Measurements from ENCODE around the gene NOTO.
"Not testable (repeated sequence)": the region's sequence is repeated elsewhere in the genome, so short reads cannot be mapped to it uniquely, and the experiment has no call there.

DNA sequence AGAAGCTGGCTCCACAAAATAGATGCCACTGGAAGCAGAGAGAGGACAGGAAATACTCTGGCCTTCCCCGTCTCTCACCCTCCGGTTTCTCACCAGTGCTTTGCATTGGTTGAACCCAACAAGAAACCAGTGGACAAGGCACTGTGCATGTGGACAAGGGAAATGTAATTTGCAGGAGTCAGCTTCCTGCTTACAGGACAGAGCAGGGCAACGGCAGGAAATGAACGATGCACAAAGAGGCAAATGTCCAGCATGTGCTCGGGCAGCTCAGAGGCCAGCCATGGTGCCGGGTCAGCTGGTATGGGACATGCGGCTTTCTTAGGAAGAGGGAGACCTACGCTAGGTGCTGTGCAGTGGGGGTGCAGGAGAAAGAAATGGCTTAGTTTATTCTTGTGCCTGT lies 35.6 kb upstream of the NOTO start:
- TF ChIP-seq, protein P1, sequence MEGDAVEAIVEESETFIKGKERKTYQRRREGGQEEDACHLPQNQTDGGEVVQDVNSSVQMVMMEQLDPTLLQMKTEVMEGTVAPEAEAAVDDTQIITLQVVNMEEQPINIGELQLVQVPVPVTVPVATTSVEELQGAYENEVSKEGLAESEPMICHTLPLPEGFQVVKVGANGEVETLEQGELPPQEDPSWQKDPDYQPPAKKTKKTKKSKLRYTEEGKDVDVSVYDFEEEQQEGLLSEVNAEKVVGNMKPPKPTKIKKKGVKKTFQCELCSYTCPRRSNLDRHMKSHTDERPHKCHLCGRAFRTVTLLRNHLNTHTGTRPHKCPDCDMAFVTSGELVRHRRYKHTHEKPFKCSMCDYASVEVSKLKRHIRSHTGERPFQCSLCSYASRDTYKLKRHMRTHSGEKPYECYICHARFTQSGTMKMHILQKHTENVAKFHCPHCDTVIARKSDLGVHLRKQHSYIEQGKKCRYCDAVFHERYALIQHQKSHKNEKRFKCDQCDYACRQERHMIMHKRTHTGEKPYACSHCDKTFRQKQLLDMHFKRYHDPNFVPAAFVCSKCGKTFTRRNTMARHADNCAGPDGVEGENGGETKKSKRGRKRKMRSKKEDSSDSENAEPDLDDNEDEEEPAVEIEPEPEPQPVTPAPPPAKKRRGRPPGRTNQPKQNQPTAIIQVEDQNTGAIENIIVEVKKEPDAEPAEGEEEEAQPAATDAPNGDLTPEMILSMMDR (conservative IDR thresholded peaks at IDR 0.05; ENCODE audit: low read depth, low read length): not testable (repeated sequence)
- not testable (repeated sequence) for TF ChIP-seq EZH2 (IDR thresholded peaks at IDR 0.05; ENCODE audit: borderline replicate concordance, low read depth, low read length, poor library complexity, severe bottlenecking)
